ENCODE results near the gene MSH5. TPM values are rescaled to one million over a fixed set of nuclear protein-coding genes. Genes with fewer than 3 reads are reported as not detected.

Gene MSH5
- total and polyA plus RNA-seq, 2 donors: 2.9 to 14.8 TPM

DNA sequence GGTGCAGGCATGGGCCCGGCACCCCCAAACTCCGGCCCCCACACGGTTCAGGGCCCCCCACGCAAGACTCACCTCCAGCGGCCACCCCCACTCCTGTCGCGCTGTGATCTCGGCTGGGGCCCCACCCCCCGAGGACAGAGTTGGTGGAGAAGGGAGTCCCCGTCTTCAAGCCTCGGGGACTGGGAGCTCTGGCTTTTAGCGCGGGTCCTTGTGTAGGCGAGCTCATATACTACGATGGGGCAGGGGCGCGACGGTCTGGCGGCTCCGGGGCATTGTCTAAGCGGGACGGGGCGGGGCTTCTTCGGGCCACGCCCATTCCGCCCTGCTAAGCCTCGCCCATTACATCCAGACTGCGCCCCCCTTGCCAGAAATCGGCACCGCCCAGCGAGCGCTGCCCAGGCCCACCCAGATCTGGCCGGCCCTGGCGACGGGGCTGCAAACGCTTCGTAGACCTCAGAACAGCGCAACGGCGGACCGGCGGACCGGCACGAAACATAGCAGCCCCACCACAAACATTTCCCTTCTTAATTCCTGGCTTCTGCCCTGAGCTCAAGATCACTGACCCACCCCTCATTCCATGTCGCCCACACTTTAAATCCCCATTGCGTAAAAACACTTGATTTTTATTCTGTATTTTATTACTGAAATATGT is 9.7 kb upstream of the MSH5 start:
- Histone ChIP-seq H3K4me3 (ENCODE audit: low read depth, low read length) (peak overlapping the region; percentile 52), H3K27ac (ENCODE audit: low read depth) (peak overlapping the region; percentile 87), H3K36me3 (ENCODE audit: insufficient read depth) (peaks cover 2% of the 10 kb centered on the region), H3K4me1 (ENCODE audit: insufficient read depth) (no peaks in the 10 kb centered on the region)
- DNase-seq (ENCODE audit: extremely low spot score): peak; percentile 88
- WGBS: under 1% methylated on average over 46 of the region's 46 CpGs

DNA sequence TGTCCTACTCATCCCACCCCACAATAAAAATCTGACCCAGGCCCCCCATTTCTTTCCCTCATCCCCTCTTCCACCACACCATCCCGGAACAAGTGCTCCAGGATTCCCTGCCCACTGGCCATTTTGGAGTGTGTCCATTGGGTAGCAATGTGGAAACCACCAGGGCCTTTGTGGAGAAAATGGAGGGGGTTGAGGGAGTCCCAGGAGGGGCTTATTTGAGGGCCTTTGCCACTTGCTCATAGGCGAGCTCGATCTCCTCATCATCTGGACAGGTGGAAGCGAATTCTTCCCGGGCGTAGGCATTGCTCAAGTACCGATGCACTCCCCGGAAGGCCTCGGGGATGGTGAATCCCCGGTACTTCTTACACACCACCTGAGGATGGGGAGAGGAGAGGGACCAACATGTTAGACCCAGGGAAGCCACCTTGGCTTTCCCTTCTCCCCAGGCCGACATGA is 9.1 kb upstream of the MSH5 start:
- no peak for DNase-seq (ENCODE audit: extremely low spot score)
- Histone ChIP-seq H3K4me1 (ENCODE audit: insufficient read depth) (no peaks in the 10 kb centered on the region), H3K27ac (ENCODE audit: low read depth) (peak overlapping the region; percentile 38), H3K4me3 (ENCODE audit: low read depth, low read length) (no peak overlapping the region), H3K36me3 (ENCODE audit: insufficient read depth) (peaks cover 2% of the 10 kb centered on the region)
- WGBS: 86% methylated on average over 11 of the region's 11 CpGs

DNA sequence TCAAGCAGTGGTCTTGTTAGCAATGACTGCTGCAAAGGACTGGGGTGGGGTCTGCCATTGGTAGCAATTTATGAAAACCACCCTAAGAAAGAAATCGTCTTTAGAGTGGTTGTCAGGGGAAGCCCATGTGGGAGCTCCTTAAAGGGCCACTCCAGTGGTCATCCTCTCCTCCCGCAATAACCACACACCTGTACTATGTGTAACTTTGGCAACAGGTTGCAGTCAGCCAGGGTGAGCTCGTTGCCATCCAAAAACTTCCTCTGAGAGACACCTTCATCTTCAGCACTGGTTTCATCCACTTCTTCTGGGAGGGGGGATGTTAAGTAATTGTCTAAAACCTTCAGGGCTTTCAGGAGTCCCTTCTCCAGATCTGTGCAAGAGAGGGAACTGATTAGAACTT is 7.8 kb upstream of the MSH5 start:
- Histone ChIP-seq H3K27ac (ENCODE audit: low read depth) (no peak overlapping the region), H3K36me3 (ENCODE audit: insufficient read depth) (peaks cover 2% of the 10 kb centered on the region), H3K4me3 (ENCODE audit: low read depth, low read length) (no peak overlapping the region), H3K4me1 (ENCODE audit: insufficient read depth) (no peaks in the 10 kb centered on the region)
- no peak for DNase-seq (ENCODE audit: extremely low spot score)
- 76% methylated on average over 3 of the region's 3 CpGs for WGBS

DNA sequence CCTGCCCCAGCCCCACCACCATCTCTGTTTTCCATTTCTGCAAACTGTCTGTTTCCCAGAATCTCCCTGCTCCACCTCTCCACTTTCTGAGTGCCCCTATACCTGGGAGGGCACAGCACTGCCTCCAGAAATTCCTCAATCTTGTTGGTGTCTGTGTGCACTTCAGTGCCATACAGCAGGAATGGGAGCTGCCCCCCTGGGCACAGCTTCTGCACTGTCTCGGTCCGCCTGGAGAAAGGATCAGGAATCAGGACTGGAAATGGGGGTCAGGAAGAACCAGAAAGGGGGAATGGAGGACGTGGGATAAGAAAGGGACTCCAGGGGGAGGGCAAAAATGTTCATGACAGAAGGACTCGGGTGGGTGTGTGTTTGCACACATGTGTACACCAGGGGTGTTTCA is 6.1 kb upstream of the MSH5 start:
- no peak for DNase-seq (ENCODE audit: extremely low spot score)
- Histone ChIP-seq H3K36me3 (ENCODE audit: insufficient read depth) (peaks cover 2% of the 10 kb centered on the region), H3K4me1 (ENCODE audit: insufficient read depth) (no peaks in the 10 kb centered on the region), H3K4me3 (ENCODE audit: low read depth, low read length) (no peak overlapping the region), H3K27ac (ENCODE audit: low read depth) (no peak overlapping the region)
- 81% methylated on average over 4 of the region's 4 CpGs for WGBS

DNA sequence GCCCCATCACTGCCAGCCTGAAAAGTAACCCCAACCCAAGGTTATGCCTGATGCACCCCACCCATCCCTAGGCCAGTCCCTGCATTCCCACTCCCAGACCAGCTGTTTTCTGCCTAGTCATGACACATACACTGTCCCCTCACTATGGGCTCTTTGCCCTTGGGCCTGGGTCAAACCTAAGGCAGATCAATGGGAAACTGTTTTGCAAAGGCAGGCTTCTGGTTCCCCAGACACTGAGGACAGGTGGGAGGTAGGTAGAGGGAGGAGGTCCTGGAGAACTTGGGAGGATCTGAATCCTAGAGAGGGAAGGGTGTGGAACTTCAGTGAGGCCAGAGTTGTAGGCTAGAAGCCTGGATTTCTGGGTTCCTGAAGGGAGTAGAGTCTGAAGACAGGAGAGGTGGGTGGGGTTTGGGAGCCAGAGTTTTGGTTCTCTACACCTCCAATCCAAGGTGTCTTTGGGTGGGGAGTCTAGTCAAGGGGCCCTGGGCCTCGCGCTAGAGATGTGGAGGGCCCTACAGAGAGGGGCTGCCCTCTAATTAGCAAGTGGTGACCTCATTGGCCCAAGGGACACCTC is 5.5 kb upstream of the MSH5 start:
- DNase-seq (ENCODE audit: extremely low spot score): no peak
- peak overlapping the region; percentile 64 for H3K4me3 ChIP-seq (ENCODE audit: low read depth, low read length)
- H3K27ac ChIP-seq (ENCODE audit: low read depth): peak overlapping the region; percentile 98
- peaks cover 2% of the 10 kb centered on the region for H3K36me3 ChIP-seq (ENCODE audit: insufficient read depth)
- WGBS: 15% methylated on average over 2 of the region's 2 CpGs
- no peaks in the 10 kb centered on the region for H3K4me1 ChIP-seq (ENCODE audit: insufficient read depth)

DNA sequence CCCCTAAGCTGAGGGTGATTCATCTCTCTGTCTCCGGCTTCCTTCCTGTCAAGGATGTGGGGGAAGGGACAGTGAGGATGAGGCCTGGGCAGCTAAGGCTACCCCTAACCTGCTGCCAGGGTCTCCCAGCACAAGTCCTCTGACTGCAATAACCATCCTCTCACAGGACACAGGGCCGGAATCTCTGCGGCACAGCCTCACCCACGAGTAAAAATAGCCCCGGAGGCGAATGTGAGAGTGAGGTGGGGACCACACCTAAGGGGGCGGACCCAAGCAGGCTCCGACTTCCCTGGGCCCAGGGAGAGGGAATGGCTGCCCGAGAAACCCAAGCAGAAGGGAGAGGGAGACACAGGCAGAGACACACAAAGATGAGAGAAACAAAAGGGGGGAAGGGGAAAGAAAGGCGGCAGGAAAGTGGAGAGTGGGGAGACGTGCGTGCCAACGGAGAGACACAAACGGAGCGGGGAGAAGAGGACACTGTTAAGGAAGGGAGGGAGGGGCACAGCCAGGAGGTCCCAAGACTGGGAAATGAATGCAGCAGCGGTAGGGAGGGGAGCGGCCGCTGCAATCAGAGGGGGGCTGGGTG is 4.9 kb upstream of the MSH5 start:
- peak overlapping the region; percentile 64 for H3K4me3 ChIP-seq (ENCODE audit: low read depth, low read length)
- no peaks in the 10 kb centered on the region for H3K4me1 ChIP-seq (ENCODE audit: insufficient read depth)
- under 1% methylated on average over 18 of the region's 18 CpGs for WGBS
- H3K27ac ChIP-seq (ENCODE audit: low read depth): peak overlapping the region; percentile 98
- no peak for DNase-seq (ENCODE audit: extremely low spot score)
- peaks cover 2% of the 10 kb centered on the region for H3K36me3 ChIP-seq (ENCODE audit: insufficient read depth)

DNA sequence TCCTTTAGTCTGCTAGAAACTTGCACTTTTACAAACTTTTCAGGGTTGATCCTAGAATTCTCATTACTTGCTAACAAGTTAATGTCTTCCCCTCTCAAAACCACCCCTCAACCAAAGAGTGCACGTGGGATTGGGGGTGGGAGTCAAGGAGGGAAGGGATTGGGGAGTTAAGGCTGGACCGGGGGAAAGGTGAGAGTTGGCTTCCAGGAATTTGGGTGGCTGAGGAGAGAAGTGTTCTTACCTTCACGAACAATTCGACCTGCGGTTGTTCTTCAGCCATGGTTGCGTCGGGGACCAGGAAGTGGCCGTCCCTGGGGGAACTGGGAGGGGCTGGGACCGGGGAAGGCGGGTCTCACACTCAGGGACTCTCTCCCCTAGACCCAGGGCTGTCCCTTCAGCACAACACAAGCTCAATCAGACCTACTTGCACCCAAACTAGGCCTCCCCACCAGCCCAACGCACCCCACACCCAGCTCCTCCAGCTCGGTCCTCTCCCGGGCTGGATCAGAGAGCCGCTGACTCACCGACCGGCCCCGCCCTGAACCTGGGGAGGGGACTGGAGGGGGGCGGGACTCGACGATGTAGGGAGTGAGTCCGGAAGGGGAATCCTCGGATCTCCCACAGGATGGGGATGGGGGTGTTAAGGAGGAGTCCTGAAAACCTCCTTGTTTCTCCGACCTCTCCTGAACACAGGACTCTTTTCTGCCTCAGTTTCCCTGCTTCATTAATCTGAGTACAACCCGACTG is 3.6 kb upstream of the MSH5 start, which contains the start of gene CLIC1:
CLIC1 (minus strand) TSS at position 510 of the 747 bp plus-strand sequence; CDS start at position 280, 230 bp downstream.
- peaks cover 2% of the 10 kb centered on the region for H3K36me3 ChIP-seq (ENCODE audit: insufficient read depth)
- no peaks in the 10 kb centered on the region for H3K4me1 ChIP-seq (ENCODE audit: insufficient read depth)
- peak within 1 kb of the TSS; percentile 98 for H3K27ac ChIP-seq (ENCODE audit: low read depth)
- peak within 1 kb of the TSS; percentile 64 for H3K4me3 ChIP-seq (ENCODE audit: low read depth, low read length)
- peak; percentile 83 for DNase-seq (ENCODE audit: extremely low spot score)
- under 1% methylated on average over 24 of the region's 24 CpGs for WGBS

DNA sequence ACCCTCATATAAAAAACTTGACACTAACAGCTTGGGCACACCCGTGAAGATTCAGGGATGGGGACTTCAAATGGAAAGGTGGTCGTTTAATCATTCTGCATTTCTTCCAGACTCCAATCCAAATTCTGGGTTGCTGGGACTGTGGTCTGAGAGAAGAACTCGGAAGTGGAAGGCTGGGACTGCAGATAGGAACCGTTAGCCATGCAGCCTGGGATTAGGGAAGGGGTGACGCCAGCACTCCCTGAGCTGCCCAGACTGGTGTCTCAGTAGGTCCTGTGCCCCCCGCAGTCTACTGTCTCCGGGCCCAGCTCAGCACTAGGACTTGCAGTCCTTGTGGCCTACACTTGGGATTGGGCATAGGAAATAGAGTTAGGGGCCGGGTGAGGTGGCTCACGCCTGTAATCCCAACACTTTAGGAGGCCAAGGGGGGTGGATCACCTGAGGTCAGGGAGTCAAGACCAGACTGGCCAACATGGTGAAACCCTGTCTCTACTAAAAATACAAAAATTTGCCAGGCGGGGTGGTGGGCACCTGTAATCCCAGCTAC is 3.0 kb upstream of the MSH5 start:
- Histone ChIP-seq H3K36me3 (ENCODE audit: insufficient read depth) (peaks cover 1% of the 10 kb centered on the region), H3K4me1 (ENCODE audit: insufficient read depth) (no peaks in the 10 kb centered on the region), H3K27ac (ENCODE audit: low read depth) (peak overlapping the region; percentile 98), H3K4me3 (ENCODE audit: low read depth, low read length) (peak overlapping the region; percentile 64)
- WGBS: 32% methylated on average over 10 of the region's 10 CpGs
- no peak for DNase-seq (ENCODE audit: extremely low spot score)

DNA sequence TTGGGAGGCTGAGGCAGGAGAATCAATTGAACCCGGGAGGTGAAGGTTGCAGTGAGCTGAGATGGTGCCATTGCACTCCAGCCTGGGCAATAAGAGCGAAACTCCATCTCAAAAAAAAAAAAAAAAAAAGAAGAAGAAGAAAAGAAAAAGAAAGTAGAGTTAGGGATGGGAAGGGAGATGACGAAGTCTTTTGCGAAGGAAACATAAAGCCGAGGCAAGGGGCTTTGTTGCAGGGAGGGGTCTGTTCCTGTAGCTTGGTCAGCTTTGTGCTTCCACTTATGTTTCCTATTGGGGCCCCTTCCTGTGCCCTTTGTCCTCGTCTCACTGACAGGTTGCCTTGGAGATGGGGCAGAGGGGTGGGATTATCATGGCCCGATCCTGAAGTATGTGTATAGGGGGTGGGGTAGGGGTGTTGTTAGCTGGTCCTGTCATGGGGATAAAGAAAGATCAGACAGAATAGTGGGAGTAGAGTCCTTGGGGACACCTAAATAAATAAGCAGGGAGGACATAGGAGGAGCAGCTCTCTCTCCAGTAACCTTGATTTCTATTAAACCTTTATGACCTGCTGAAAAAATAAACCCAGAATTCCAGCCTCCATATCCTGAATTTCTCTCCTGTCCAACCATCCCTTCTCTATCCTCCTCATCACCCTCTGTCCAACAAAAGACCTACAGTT is 2.4 kb upstream of the MSH5 start:
- Histone ChIP-seq H3K4me1 (ENCODE audit: insufficient read depth) (no peaks in the 10 kb centered on the region), H3K4me3 (ENCODE audit: low read depth, low read length) (no peak overlapping the region), H3K27ac (ENCODE audit: low read depth) (peak overlapping the region; percentile 76), H3K36me3 (ENCODE audit: insufficient read depth) (no peaks in the 10 kb centered on the region)
- 45% methylated on average over 7 of the region's 7 CpGs for WGBS
- peak; percentile 70 for DNase-seq (ENCODE audit: extremely low spot score)

DNA sequence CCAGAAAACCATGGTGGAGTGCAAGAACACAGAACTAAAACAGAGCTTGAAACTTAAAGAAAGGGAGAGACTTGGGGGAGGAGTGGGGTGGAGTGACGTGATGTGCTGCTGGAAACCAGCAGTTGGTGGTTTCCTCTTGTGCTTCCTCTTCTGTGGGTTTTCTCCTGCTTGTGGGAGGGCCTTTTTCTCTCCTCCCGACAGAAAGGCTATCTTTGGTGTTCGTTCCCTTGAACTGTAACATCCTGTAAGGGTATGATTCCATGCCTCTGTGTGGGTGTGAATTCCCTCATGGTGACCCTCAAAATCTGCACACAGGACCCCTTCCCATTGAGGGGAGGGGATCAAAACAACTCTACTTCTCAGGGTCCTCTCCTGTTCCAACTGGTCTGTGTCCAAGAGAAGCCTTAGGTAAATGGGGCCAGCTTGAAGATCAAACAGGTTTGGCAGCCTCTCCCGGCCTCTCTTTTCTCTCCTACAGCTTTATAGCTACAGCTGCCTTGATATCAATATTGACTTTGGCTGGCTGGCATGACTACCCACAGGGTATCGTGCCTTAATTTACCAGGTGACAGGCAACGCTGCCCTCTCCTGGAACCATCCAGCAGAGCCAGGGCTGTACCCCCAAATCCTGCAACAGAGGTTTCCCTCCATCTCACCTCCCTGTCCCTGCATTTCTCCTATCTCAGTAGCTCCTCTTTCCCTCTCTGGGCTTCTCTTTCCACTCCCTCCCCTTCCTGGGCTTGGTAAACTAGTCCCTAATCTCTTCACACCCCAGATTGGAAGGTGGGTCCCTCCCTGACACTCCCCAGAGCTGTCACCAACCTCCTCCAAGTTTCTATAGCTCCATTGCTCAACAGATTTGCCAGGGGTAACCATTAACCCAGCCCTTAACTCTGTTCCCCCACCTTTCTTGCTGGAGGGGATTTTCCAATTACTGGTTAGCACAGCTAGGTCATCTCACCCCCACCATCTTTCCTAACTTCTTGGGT is 1.5 kb upstream of the MSH5 start:
- peak; percentile 79 for DNase-seq (ENCODE audit: extremely low spot score)

DNA sequence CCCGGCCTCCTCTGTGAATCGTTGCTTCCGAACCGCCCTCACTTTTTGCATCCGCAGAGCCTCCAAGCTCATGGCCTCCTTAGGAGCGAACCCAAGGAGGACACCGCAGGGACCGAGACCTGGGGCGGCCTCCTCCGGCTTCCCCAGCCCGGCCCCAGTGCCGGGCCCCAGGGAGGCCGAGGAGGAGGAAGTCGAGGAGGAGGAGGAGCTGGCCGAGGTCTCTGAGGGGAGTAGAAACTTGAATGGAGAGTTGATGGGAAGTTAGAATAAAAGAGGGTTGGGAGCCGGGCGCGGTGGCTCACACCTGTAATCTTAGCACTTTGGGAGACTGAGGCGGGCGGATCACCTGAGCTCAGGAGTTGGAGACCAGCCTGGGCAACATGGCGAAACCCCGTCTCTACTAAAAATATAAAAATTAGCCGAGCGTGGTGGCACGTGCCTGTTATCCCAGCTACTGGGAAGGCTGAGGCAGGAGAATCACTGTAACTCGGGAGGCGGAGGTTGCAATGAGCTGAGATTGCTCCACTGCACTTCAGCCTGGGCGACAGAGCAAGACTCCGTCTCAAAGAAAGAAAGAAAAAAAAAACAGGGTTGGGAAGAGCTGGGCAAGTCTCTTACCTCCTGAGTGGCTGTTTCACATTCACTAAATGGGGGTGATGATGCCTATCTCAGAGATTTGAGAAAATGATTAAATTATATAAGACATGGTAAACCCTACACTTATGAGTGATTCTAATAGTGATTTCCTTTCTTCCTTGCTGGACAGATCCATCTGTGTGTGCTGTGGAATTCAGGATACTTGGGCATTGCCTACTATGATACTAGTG is 805 bp downstream of the MSH5 start:
- Histone ChIP-seq H3K4me3 (ENCODE audit: low read depth, low read length) (peak overlapping the region; percentile 40), H3K27ac (ENCODE audit: low read depth) (no peak overlapping the region), H3K36me3 (ENCODE audit: insufficient read depth) (no peaks in the 10 kb centered on the region), H3K4me1 (ENCODE audit: insufficient read depth) (no peaks in the 10 kb centered on the region)
- 21% methylated on average over 29 of the region's 29 CpGs for WGBS
- DNase-seq (ENCODE audit: extremely low spot score): no peak

More for the DNA sequence above, 1.5 kb upstream of the MSH5 start:
- WGBS: 23% methylated on average over 6 of the region's 6 CpGs
- Histone ChIP-seq H3K27ac (ENCODE audit: low read depth) (peak overlapping the region; percentile 76), H3K36me3 (ENCODE audit: insufficient read depth) (no peaks in the 10 kb centered on the region), H3K4me3 (ENCODE audit: low read depth, low read length) (no peak overlapping the region), H3K4me1 (ENCODE audit: insufficient read depth) (no peaks in the 10 kb centered on the region)

Measured in urinary bladder (tissue), 4 donors.